NB4 (cell line): ENCODE data around the gene OR8A1.

Source experiments
- CTCF ChIP-seq: IDR thresholded peaks from one replicate; pipeline ENCODE4 v1.5.1; 2012; ENCODE audit warnings: low read depth, low read length
- MAX ChIP-seq: IDR thresholded peaks from 2 replicates; pipeline ENCODE4 v1.6.1; 2011; ENCODE audit warnings: low read depth, low read length
- MYC ChIP-seq: IDR thresholded peaks from 2 replicates; pipeline ENCODE4 v1.6.1; 2011; ENCODE audit warnings: low read depth, low read length
- POLR2A ChIP-seq: IDR thresholded peaks from 2 replicates; pipeline ENCODE4 v1.6.1; 2011; ENCODE audit warnings: mild to moderate bottlenecking; ENCODE audit not compliant: insufficient read length; ENCODE audit errors: extremely low read depth

- no peak for TF ChIP-seq CTCF
- TF ChIP-seq POLR2A = no peak
- no peak for TF ChIP-seq MAX
- no peak for TF ChIP-seq MYC
Observed at GRCh38 chr11:124612567-124613246, 42.9 kb downstream of the OR8A1 start.
